ENCODE results near the gene VAT1. TPM values are rescaled to one million over a fixed set of nuclear protein-coding genes. Genes with fewer than 3 reads are reported as not detected.

The VAT1 gene
- polyA plus RNA-seq, 1 experiment: 236 TPM

DNA sequence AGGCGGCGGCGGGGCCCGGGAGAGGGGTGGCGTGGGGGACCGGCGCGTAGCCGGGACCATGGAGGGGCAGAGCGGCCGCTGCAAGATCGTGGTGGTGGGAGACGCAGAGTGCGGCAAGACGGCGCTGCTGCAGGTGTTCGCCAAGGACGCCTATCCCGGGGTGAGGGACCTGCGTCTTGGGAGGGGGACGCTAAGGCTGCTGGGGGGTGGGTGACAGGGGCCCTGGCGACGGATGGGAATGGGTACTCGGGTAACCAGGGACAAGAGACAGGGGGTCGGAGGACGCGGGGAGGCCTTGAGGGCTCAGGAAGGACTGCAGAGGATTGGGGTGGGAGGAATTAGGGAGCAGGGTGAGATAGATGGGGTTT, 3.1 kb upstream of the VAT1 start:
- ChIA-PET CTCF (interaction anchor here (1.6 kb wide), 1 partner anchor 144 kb away, joined by 9 read pairs; no protein-coding TSS in a partner anchor), POLR2A (interaction anchor here (2.2 to 3.5 kb wide), 2 partner anchors 146 to 290 kb away, joined by 19 to 22 read pairs; partner anchors contain the start of gene NBR1)
- Histone ChIP-seq H3K9me3 (ENCODE audit: control insufficient read depth, insufficient read depth, low read length) (no peaks in the 10 kb centered on the region; the same call in 1 of the 2 replicates), H3K27ac (ENCODE audit: low read depth, low read length) (no peak overlapping the region), H3K27me3 (ENCODE audit: control insufficient read depth, insufficient read depth, low read length) (peaks cover 4% of the 10 kb centered on the region), H3K4me3 (ENCODE audit: low read depth, low read length) (peak overlapping the region; percentile 60)
- TF ChIP-seq, protein P1, sequence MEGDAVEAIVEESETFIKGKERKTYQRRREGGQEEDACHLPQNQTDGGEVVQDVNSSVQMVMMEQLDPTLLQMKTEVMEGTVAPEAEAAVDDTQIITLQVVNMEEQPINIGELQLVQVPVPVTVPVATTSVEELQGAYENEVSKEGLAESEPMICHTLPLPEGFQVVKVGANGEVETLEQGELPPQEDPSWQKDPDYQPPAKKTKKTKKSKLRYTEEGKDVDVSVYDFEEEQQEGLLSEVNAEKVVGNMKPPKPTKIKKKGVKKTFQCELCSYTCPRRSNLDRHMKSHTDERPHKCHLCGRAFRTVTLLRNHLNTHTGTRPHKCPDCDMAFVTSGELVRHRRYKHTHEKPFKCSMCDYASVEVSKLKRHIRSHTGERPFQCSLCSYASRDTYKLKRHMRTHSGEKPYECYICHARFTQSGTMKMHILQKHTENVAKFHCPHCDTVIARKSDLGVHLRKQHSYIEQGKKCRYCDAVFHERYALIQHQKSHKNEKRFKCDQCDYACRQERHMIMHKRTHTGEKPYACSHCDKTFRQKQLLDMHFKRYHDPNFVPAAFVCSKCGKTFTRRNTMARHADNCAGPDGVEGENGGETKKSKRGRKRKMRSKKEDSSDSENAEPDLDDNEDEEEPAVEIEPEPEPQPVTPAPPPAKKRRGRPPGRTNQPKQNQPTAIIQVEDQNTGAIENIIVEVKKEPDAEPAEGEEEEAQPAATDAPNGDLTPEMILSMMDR (IDR thresholded peaks at IDR 0.05; ENCODE audit: low read depth, low read length): no peak
- no peak for DNase-seq (ENCODE audit: low read depth, low spot score)

DNA sequence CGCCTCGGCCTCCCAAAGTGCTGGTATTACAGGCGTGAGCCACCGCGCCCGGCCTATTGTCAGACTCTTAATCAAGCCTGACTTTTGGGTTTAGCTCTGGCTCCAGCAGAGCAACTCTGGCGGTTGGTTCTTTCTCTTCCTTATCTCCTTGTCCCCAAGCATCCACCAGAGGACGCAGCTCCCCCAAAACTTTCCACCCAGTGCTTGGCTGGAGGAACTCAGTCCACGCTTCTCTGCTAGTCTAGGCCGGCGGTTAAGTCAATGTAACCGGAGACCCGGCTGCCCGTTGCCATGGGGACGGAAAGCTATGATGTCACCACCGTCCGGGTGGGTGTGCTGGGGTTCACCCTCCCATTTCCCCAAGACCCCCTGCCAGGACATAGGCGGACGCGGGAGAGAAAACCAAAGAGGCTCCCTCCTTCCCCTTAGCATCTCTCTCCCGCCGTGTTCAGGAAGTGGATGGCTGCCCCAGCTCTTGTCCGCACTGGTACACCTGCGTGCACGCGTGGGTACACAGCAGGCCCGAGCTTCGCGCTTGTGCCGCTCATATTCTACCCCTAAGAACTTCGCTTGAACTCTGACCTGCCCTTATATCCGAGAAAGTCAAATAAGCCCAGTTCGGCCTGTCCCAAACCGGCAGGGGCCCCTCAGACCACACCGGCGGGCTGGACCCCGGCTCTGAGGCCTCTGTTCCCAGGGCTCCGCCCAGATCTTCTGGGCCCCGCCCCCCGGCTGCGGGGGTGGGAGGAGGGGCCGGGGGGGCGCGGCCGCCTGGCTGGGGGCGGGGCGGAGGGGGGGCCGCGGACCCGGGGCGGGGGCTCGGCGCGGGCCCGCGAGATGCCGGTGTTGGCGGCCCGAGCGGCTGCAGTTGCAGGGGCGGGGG, 2.5 kb upstream of the VAT1 start, which contains the start of gene RND2:
Gene RND2 (plus strand): TSS at position 825 of the 883 bp plus-strand sequence. CDS start 117 bp downstream, outside the sequence.
- H3K27ac ChIP-seq (ENCODE audit: low read depth, low read length): peak within 1 kb of the TSS; percentile 33
- CTCF ChIA-PET: interaction anchor here (0.6 to 1.7 kb wide), 15 partner anchors 10 to 344 kb away, joined by 3 to 13 read pairs (median 4); partner anchors contain the start of genes IFI35, NBR1 and TMEM106A

DNA sequence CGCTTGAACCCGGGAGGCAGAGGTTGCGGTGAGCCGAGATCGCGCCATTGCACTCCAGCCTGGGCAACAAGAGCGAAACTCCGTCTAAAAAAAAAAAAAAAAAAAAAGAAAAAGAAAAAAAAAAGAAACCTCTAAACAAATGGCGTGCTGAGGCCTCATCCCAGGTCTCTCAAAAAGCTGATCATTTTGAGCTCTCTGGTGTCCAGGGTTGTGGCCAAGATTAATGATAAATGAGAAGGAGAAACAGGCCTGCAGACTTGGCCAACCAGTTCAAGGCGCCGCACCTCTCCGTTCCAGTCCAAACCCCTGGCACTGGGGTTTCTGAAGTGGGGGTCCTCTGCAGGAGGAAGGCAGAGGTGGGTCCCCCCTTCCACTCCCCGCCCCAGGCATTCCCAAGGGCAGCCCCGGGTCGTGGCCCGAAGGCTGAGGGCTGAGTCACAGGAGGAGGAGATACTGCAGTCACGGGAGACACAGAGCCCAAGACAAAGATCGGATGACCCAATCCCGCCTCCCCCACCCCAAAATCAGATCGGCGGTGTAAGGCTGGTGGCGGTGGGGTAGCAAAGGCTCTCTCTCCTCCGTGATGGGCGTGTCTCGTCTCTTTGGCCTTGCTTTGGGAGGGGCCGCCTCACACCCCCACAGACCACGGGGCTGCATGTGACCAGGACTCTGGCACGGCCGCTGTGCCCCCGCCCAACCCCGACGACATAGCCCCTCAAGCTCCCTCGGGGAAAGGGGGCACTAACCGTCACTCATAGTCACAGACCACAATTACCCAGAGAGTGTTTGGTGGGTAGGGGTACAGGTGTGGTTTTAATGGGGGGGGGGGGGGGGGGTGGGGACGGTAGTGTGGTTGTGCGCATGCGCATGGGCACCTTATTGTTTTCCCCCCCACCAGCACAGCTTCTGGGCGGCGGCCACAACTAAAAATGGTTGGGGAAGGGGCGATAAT, 1.1 kb downstream of the VAT1 start:
- Histone ChIP-seq H3K27ac (ENCODE audit: low read depth, low read length) (peak overlapping the region; percentile 78), H3K4me3 (ENCODE audit: low read depth, low read length) (peak overlapping the region; percentile 97), H3K27me3 (ENCODE audit: control insufficient read depth, insufficient read depth, low read length) (peaks cover 2% of the 10 kb centered on the region), H3K9me3 (ENCODE audit: control insufficient read depth, insufficient read depth, low read length) (no peaks in the 10 kb centered on the region; the same call in 1 of the 2 replicates)
- POLR2A ChIA-PET: interaction anchor here (0.5 to 2.3 kb wide), 7 partner anchors 14 to 485 kb away, joined by 3 to 12 read pairs (median 4); partner anchors contain the start of genes IFI35, NBR1 and RPL27
- TF ChIP-seq, protein P1 (IDR thresholded peaks at IDR 0.05; ENCODE audit: low read depth, low read length): no peak
- CTCF ChIA-PET: no interaction called here
- no peak for DNase-seq (ENCODE audit: low read depth, low spot score)

More for the DNA sequence above, 2.5 kb upstream of the VAT1 start, which contains the start of gene RND2:
- POLR2A ChIA-PET: interaction anchor here (0.9 to 3.5 kb wide), 7 partner anchors 27 to 291 kb away, joined by 3 to 22 read pairs (median 5); partner anchors contain the start of genes BRCA1, NBR1, RPL27 and TMEM106A
- Histone ChIP-seq H3K4me3 (ENCODE audit: low read depth, low read length) (peak within 1 kb of the TSS; percentile 72), H3K9me3 (ENCODE audit: control insufficient read depth, insufficient read depth, low read length) (no peaks in the 10 kb centered on the region; the same call in 1 of the 2 replicates), H3K27me3 (ENCODE audit: control insufficient read depth, insufficient read depth, low read length) (peaks cover 4% of the 10 kb centered on the region)
- TF ChIP-seq, protein P1 (IDR thresholded peaks at IDR 0.05; ENCODE audit: low read depth, low read length): peak; percentile 87
- peak; percentile 84 for DNase-seq (ENCODE audit: low read depth, low spot score)

- ChIA-PET CTCF (no interaction called here), POLR2A (interaction anchor here (0.5 to 0.8 kb wide), 3 partner anchors 22 to 152 kb away, joined by 3 to 4 read pairs (median 3); partner anchors contain the start of gene RPL27)
- H3K9me3 ChIP-seq (ENCODE audit: control insufficient read depth, insufficient read depth, low read length): no peaks in the 10 kb centered on the region; the same call in 1 of the 2 replicates
- DNase-seq (ENCODE audit: low read depth, low spot score): no peak
- peak overlapping the region; percentile 10 for H3K4me3 ChIP-seq (ENCODE audit: low read depth, low read length)
- H3K27ac ChIP-seq (ENCODE audit: low read depth, low read length): peak overlapping the region; percentile 11
- TF ChIP-seq, protein P1 (IDR thresholded peaks at IDR 0.05; ENCODE audit: low read depth, low read length): no peak
- H3K27me3 ChIP-seq (ENCODE audit: control insufficient read depth, insufficient read depth, low read length): no peaks in the 10 kb centered on the region
Observed at GRCh38 chr17:43020030-43020621, 2.1 kb downstream of the VAT1 start.

All from AG04450 (cell line).